Naive thymus-derived CD8-positive, alpha-beta T cell (primary cell): Measurements from ENCODE around the gene LAIR2. TPM values are rescaled to one million over a fixed set of nuclear protein-coding genes. Genes with fewer than 3 reads are reported as not detected.

Source experiments
- ATAC-seq, 2 donors: fragments of 150-1000 bp; cut with Tn5 transposase in 1 of 2; sonication (Bioruptor Pico), chemical (Tn5 transposase) in 1 of 2; 1 replicate in 1 of 2; 2 replicates in 1 of 2; pipeline ENCODE4 v1.10.0; 2021; ENCODE audit warnings: mild to moderate bottlenecking in 2 of 2, moderate library complexity in 2 of 2
- POLR2A ChIA-PET: fragments of 350-600 bp; sonication (Branson Sonifier 250); formaldehyde crosslinking; loops from one replicate; lab custom pipeline; 2021; ENCODE audit warnings: antibody characterized with exemption; lab: Charles Lee
- DNase-seq, 10 donors: peaks; one replicate each; pipeline versions ENCODE4 v3.0.0 to v3.0.0-alpha.2; 2020 to 2022
- H3K27ac Mint-ChIP-seq, 10 donors: one replicate each; pipeline ENCODE4 v1.8.0; 2020 to 2022; ENCODE audit warnings: mild to moderate bottlenecking in 10 of 10, mixed read lengths in 10 of 10, moderate library complexity in 4 of 10, inconsistent platforms in 1 of 10
- H3K27me3 Mint-ChIP-seq, 5 donors: one replicate each; pipeline ENCODE4 v1.8.0; 2021 to 2022; ENCODE audit warnings: mixed read lengths in 5 of 5
- H3K36me3 Mint-ChIP-seq, 3 donors: one replicate each; pipeline ENCODE4 v1.8.0; 2020 to 2022; ENCODE audit warnings: mixed read lengths in 3 of 3, mild to moderate bottlenecking in 2 of 3, inconsistent platforms in 1 of 3
- H3K4me1 Mint-ChIP-seq, 4 donors: one replicate each; pipeline ENCODE4 v1.8.0; 2021 to 2022; ENCODE audit warnings: mixed read lengths in 4 of 4
- H3K4me3 Mint-ChIP-seq, 10 donors: one replicate each; pipeline ENCODE4 v1.8.0; 2020 to 2022; ENCODE audit warnings: mild to moderate bottlenecking in 10 of 10, mixed read lengths in 10 of 10, moderate library complexity in 6 of 10, inconsistent platforms in 1 of 10
- H3K9me3 Mint-ChIP-seq, 9 donors: one replicate each; pipeline ENCODE4 v1.8.0; 2020 to 2022; ENCODE audit warnings: mixed read lengths in 9 of 9, mild to moderate bottlenecking in 3 of 9, inconsistent platforms in 1 of 9, moderate library complexity in 1 of 9
- polyA plus RNA-seq, 3 donors: library from polyadenylated mRNA; unstranded; fragments of 300-500 nt; fragmentation: Illumina TruSeq; gene quantifications; one replicate each; pipeline ENCODE4 v1.2.3, GENCODE V29; 2021
- total RNA-seq, 8 experiments: library from RNA in 2 of 8; stranded (reverse) in 2 of 8; gene quantifications; one replicate each; pipeline ENCODE4 v1.2.3 and lab custom pipeline; 2021 to 2026

Gene LAIR2, protein sequence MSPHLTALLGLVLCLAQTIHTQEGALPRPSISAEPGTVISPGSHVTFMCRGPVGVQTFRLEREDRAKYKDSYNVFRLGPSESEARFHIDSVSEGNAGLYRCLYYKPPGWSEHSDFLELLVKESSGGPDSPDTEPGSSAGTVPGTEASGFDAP
- not detected for total RNA-seq
- 10 to 100 TPM in 1 of 3 donors, 1 to 10 TPM in 1, not detected in 1; 1.8 to 17.2 TPM for polyA plus RNA-seq
- total RNA-seq (lab: John Stamatoyannopoulos, UW), result 0 to 0.36 (median 0.15) reads per million in 6 experiments

GRCh38 chr19:54502518-54503048 is at the start of gene LAIR2:
LAIR2 (plus strand) TSS chr19:54502831; CDS start chr19:54502919, 88 bp downstream.
- ATAC-seq, result no peak
- Mint-ChIP-seq H3K36me3 (no peaks in the 10 kb centered on the region), H3K4me3 (peak within 1 kb of the TSS in 1 of 10 donors; percentile 22), H3K27ac (no peak within 1 kb of the TSS), H3K27me3 (peaks cover 9 to 54% (median 27%) of the 10 kb centered on the region in 5 donors), H3K4me1 (peaks cover 5 to 26% (median 13%) of the 10 kb centered on the region in 4 donors), H3K9me3 (peaks cover 0 to 3% (median 0%) of the 10 kb centered on the region in 9 donors)
- no peak for DNase-seq
- POLR2A ChIA-PET, result no interaction called here

- DNase-seq (no peak), ATAC-seq (no peak)
- no peak overlapping the region for H3K27ac Mint-ChIP-seq
- H3K36me3 Mint-ChIP-seq, result peaks cover 0 to 83% (median 13%) of the 10 kb centered on the region in 3 donors
- POLR2A ChIA-PET, result interaction anchor here (0.7 to 1.7 kb wide), 5 partner anchors 8 to 263 kb away, joined by 3 to 9 read pairs (median 3); partner anchors contain the start of genes LENG9 and TSEN34
- H3K4me1 Mint-ChIP-seq, result peaks cover 29 to 60% (median 47%) of the 10 kb centered on the region in 4 donors
- H3K27me3 Mint-ChIP-seq, result no peaks in the 10 kb centered on the region
- H3K4me3 Mint-ChIP-seq, result no peak overlapping the region
- no peaks in the 10 kb centered on the region for H3K9me3 Mint-ChIP-seq
Observed at GRCh38 chr19:54453921-54454780, 48.5 kb upstream of the LAIR2 start.

GRCh38 chr19:54454781-54455675 is 47.6 kb upstream of the LAIR2 start:
- Mint-ChIP-seq H3K4me3 (peak overlapping the region in 2 of 10 donors; percentile 2 to 10), H3K27me3 (no peaks in the 10 kb centered on the region), H3K27ac (peak overlapping the region in 1 of 10 donors; percentile 92), H3K36me3 (peaks cover 0 to 92% (median 13%) of the 10 kb centered on the region in 3 donors), H3K4me1 (peaks cover 30 to 62% (median 48%) of the 10 kb centered on the region in 4 donors), H3K9me3 (no peaks in the 10 kb centered on the region)
- POLR2A ChIA-PET, result interaction anchor here (1.1 to 1.6 kb wide), 2 partner anchors 8 to 11 kb away, joined by 3 read pairs; no protein-coding TSS in a partner anchor
- no peak for ATAC-seq
- DNase-seq, result no peak

GRCh38 chr19:54455786-54456422 is 46.7 kb upstream of the LAIR2 start:
- ATAC-seq, result no peak
- POLR2A ChIA-PET, result interaction anchor here (1.6 kb wide), 1 partner anchor 10 kb away, joined by 3 read pairs; no protein-coding TSS in a partner anchor
- no peak for DNase-seq

DNA sequence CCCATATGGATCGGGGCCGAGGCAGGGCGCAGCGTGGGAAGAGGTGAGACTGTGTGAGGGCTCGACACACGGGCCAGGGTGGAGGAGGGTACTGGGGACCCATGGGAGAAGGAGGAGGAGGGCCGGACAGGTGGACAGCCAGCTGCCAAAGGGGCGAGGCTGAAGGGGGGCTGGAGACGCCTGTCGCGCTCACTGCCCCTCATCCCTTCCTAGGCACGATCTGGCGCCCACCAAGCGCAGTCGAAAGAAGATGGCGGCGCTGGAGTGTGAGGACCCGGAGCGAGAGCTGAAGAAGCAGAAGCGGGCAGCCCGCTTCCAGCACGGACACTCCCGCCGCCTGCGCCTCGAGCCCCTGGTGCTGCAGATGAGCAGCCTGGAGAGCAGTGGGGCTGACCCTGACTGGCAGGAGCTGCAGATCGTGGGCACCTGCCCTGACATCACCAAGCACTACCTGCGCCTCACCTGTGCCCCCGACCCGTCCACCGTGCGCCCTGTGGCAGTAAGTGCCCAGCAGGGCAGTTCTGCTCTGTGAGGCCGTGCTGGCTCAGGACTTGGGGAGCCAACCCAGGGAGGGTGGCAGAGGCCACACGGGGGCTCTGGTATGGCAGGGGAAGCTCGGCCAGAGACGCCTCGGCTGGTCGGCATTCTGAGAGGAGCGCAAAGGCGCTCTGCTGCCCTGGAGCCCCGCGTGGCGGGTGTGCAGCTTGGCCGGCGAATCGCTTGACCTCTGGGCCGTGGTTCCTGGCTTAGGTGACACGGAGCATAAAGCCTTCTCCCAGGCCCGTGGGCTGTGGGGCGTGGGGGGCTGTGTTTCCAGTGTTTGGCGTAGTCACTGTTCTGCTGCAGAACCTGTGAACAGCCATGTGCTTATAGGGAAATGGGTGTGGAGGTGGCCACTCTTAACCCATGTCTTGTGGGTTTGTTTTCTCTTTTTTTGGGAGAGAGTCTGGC is 45.9 kb upstream of the LAIR2 start:
- H3K27ac Mint-ChIP-seq, result peak overlapping the region in 1 of 10 donors; percentile 53

More at GRCh38 chr19:54455786-54456422, 46.7 kb upstream of the LAIR2 start:
- Mint-ChIP-seq H3K27ac (peak overlapping the region in 1 of 10 donors; percentile 24), H3K27me3 (no peaks in the 10 kb centered on the region), H3K4me3 (peak overlapping the region in 2 of 10 donors; percentile 10 to 22), H3K36me3 (peaks cover 0 to 91% (median 12%) of the 10 kb centered on the region in 3 donors), H3K9me3 (no peaks in the 10 kb centered on the region), H3K4me1 (peaks cover 24 to 54% (median 40%) of the 10 kb centered on the region in 4 donors)

GRCh38 chr19:54457773-54458647 is 44.6 kb upstream of the LAIR2 start:
- Mint-ChIP-seq H3K27me3 (no peaks in the 10 kb centered on the region), H3K4me3 (no peak overlapping the region), H3K27ac (peak overlapping the region in 5 of 10 donors; percentile 31 to 95 (median 57)), H3K4me1 (peaks cover 21 to 44% (median 27%) of the 10 kb centered on the region in 4 donors), H3K9me3 (no peaks in the 10 kb centered on the region), H3K36me3 (peaks cover 0 to 82% (median 11%) of the 10 kb centered on the region in 3 donors)
- POLR2A ChIA-PET, result interaction anchor here (0.6 to 3.1 kb wide), 2 partner anchors 10 to 75 kb away, joined by 4 to 19 read pairs; partner anchors contain the start of gene LENG8
- ATAC-seq (no peak), DNase-seq (no peak)

More for the DNA sequence above, 45.9 kb upstream of the LAIR2 start:
- POLR2A ChIA-PET, result interaction anchor here (1.6 kb wide), 1 partner anchor 9 kb away, joined by 3 read pairs; no protein-coding TSS in a partner anchor
- Mint-ChIP-seq H3K27me3 (no peaks in the 10 kb centered on the region), H3K9me3 (no peaks in the 10 kb centered on the region), H3K4me3 (peak overlapping the region in 1 of 10 donors; percentile 22), H3K4me1 (peaks cover 20 to 48% (median 34%) of the 10 kb centered on the region in 4 donors), H3K36me3 (peaks cover 0 to 90% (median 11%) of the 10 kb centered on the region in 3 donors)
- ATAC-seq (peak in 1 of 2 donors; percentile 7), DNase-seq (no peak)

GRCh38 chr19:54458648-54459281 is 43.9 kb upstream of the LAIR2 start:
- POLR2A ChIA-PET, result interaction anchor here (0.6 to 3.1 kb wide), 2 partner anchors 11 to 76 kb away, joined by 4 to 19 read pairs; partner anchors contain the start of gene LENG8

DNA sequence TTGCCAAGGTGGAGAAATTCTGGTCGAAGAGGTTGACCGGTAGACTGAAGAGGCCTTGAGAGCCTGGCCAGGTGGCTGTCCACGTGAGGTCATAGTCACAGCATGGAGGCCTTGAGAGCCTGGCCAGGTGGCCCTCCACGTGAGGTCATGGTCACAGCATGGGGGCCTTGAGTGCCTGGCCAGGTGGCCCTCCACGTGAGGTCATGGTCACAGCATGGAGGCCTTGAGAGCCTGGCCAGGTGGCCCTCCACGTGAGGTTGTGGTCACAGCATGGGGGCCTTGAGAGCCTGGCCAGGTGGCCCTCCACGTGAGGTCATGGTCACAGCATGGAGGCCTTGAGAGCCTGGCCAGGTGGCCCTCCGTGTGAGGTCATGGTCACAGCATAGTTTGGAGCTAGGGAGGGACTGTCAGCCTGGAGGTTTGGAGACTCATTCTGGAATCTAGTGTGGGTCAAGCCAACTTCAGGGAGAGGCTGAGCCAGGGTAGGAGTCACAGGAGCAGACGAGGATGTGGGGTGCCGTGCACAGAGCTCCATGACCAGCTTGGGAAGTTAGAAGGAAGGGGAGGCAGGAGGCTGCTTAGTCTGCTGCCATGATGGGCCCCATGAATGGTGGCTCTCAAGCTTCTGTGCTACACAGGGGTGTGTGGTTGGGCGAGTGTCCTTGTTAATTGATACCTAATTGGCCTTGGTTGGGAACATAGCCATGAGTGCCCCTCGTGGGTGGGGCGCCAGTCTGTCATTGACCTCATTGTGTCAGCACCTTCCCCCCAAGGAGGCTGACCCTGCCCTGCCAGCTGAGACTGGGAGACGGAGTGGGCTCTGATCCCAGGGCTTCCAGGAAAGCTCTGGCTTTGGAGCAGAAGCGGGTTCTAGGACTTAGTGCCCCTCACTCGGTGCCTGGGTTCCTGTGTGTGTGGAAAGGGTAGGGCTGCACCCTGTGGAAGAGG is 43.1 kb upstream of the LAIR2 start:
- no peaks in the 10 kb centered on the region for H3K27me3 Mint-ChIP-seq
- H3K4me1 Mint-ChIP-seq, result peaks cover 26 to 40% (median 34%) of the 10 kb centered on the region in 4 donors
- H3K4me3 Mint-ChIP-seq, result peak overlapping the region in 8 of 10 donors; percentile 1 to 66 (median 38)
- H3K9me3 Mint-ChIP-seq, result peaks cover 0 to 4% (median 0%) of the 10 kb centered on the region in 9 donors
- H3K36me3 Mint-ChIP-seq, result peaks cover 0 to 66% (median 8%) of the 10 kb centered on the region in 3 donors
- DNase-seq (no peak), ATAC-seq (no peak)
- peak overlapping the region; percentile 43 to 95 (median 80) for H3K27ac Mint-ChIP-seq
- POLR2A ChIA-PET, result interaction anchor here (0.7 to 3.1 kb wide), 2 partner anchors 11 to 13 kb away, joined by 3 to 19 read pairs; partner anchors contain the start of gene LENG8

More at GRCh38 chr19:54458648-54459281, 43.9 kb upstream of the LAIR2 start:
- H3K36me3 Mint-ChIP-seq, result peaks cover 0 to 74% (median 8%) of the 10 kb centered on the region in 3 donors
- H3K4me1 Mint-ChIP-seq, result peaks cover 20 to 39% (median 27%) of the 10 kb centered on the region in 4 donors
- DNase-seq (no peak), ATAC-seq (no peak)
- peak overlapping the region in 3 of 10 donors; percentile 19 to 66 (median 50) for H3K4me3 Mint-ChIP-seq
- H3K9me3 Mint-ChIP-seq, result no peaks in the 10 kb centered on the region
- H3K27me3 Mint-ChIP-seq, result no peaks in the 10 kb centered on the region
- peak overlapping the region; percentile 41 to 95 (median 56) for H3K27ac Mint-ChIP-seq
